KOPT-K1 (cell line): ENCODE results near the gene ZNF513.
"Not testable (repeated sequence)": the region's sequence is repeated elsewhere in the genome, so short reads cannot be mapped to it uniquely, and the experiment has no call there.

ENCODE experiments used
- H3K27ac ChIP-seq: fragments of 200-600 bp; sonication (generic); 2 replicates; pipeline ENCODE4 v1.5.1; 2016; ENCODE audit warnings: antibody characterized with exemption, mild to moderate bottlenecking, low read depth, low read length; ENCODE audit not compliant: poor library complexity, severe bottlenecking
- H3K36me3 ChIP-seq: fragments of 200-600 bp; sonication (generic); 2 replicates; pipeline ENCODE4 v1.5.1; 2017; ENCODE audit warnings: antibody characterized with exemption, mild to moderate bottlenecking, low read length, moderate library complexity; ENCODE audit not compliant: insufficient read depth
- H3K9me3 ChIP-seq: fragments of 200-600 bp; sonication (generic); 2 replicates; pipeline ENCODE4 v1.5.1; 2017; ENCODE audit warnings: antibody characterized with exemption, low read length, mild to moderate bottlenecking; ENCODE audit not compliant: insufficient read depth, poor library complexity, severe bottlenecking

Gene ZNF513, protein sequence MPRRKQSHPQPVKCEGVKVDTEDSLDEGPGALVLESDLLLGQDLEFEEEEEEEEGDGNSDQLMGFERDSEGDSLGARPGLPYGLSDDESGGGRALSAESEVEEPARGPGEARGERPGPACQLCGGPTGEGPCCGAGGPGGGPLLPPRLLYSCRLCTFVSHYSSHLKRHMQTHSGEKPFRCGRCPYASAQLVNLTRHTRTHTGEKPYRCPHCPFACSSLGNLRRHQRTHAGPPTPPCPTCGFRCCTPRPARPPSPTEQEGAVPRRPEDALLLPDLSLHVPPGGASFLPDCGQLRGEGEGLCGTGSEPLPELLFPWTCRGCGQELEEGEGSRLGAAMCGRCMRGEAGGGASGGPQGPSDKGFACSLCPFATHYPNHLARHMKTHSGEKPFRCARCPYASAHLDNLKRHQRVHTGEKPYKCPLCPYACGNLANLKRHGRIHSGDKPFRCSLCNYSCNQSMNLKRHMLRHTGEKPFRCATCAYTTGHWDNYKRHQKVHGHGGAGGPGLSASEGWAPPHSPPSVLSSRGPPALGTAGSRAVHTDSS

DNA sequence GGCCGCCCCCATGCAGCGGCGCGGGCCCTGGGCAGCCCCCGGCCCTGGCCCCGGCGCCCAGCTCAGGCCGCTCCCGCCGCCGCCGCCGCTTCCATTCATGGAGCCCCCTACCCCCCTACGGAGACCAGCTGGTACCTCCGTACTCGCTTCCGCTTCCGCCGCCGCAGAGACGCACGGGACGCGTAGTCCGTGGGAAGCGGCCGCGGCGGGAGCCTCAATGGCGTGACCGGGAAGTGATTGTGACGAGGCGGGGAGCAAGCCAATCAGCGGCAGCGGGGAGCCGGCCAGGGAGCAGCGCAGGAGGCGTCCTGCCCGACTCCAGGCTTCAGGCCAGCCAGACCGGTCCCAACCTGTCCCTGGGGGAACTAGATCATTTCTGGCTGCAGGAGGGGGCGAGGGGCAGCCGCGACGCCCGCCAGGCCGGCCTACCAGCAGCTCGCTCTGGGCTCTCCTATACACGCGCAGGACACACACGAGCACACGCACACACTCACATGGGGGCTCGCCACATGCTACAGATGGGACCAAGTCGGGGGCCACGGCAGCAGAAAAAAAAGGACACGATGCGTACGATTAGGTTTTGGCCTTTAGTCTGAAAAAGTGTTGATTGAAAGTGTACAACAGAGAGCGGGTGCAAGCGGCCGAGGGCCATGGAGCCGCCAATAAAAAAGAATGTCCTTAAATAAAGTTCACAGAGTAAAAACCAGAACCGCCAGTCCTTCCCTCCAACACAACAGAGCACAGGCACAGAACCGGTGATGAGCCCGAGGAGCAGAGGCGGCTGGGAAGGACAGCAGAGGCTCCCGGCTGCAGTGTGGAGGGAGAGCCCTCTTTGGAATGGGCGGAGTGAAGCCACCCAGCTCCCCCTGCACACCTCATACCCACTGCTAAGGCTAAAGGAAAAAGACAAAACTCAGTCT lies at the start of gene ZNF513:
Gene ZNF513 (minus strand): TSS at position 109 of the 920 bp plus-strand sequence. CDS start 208 bp downstream, outside the sequence.
- Histone ChIP-seq H3K36me3 (peaks cover 84% of the 10 kb centered on the region), H3K27ac (peak within 1 kb of the TSS; percentile 82), H3K9me3 (no peaks in the 10 kb centered on the region)

DNA sequence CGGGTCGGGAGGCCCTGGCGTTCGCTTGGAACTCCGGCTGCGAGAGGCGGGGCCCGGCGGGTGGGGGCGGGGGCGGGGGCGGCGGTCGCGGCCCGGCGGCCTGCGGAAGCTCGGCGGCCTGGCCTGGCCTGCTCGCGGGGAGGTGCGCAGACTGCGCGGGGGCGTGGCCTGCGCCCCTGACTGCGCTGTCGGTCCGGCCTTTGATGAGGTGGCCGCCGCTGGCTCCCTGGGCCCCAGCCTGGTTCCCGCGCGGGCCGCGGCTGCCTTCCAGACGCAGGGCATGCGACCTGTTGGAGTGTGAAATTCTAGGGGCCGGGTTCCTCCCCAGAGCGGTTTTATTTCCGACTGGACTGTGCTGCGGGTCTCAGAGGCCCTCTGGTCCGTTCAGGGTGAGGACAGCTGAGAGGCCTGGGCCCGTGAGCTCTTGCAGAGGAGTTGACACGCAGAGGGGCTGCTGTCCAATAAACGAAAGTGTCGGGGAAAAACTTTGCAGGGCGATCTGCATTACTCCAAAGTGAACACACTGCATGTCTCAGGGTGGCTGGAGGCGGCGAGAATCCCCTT lies 48.5 kb upstream of the ZNF513 start:
- peaks cover 22% of the 10 kb centered on the region for H3K36me3 ChIP-seq
- peak overlapping the region; percentile 88 for H3K27ac ChIP-seq
- H3K9me3 ChIP-seq, result no peaks in the 10 kb centered on the region

DNA sequence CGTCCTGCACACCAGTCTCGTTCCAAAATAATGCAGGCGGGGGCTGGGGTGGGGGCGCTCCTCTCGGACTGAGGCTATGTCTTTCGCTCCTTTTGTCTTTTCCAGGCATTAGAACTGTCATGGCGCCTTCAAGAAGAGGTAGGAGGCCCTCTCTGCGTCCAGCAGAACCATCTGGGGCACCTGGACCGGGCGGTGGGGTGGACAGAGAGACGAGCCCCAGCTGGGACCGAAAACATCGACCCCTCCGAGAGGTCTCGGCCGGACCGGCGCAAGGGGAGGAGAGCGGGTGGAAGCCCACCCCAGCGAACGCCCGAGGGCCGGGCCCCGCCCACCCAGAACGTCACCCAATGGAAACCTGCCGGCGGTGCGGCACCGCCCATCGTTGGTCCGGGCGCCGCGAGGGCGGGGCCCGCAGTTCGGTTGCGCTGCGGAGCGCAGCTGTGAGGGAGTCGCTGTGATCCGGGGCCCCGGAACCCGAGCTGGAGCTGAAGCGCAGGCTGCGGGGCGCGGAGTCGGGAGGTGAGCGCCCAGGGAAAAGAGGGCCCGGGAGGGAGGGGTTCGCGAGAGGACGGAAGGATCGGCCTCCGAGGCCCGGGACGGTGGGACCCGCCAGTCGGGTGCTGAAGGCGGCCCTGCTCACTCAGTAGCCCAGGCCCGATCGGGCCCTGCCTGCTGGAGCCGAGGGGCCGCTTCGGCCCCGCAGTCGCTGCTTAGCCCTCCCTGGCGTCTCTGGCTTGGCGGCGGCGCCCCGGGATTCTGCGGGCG lies 47.9 kb upstream of the ZNF513 start, which contains the start of gene NRBP1:
Gene NRBP1 (plus strand): TSS at position 419 of the 765 bp plus-strand sequence. CDS start 4,643 bp downstream, outside the sequence.
- H3K27ac ChIP-seq, result peak within 1 kb of the TSS; percentile 88
- H3K36me3 ChIP-seq, result peaks cover 16% of the 10 kb centered on the region
- no peaks in the 10 kb centered on the region for H3K9me3 ChIP-seq

DNA sequence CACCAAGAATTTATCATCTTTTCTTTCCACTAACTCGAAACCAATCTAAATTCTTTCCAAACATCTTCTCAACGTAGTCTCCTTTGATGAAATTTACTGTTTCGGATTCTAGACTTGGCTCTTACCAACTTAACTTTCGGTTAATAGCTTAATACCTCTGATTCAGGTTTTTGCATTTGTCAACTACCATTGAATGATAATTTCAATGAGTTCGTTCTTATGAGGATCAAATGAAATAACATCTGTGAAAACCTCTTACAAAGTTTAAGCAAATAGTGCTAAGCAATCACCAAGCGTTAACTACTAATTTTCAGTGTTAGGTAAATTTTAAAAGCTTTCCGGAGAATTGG lies 47.3 kb upstream of the ZNF513 start:
- Histone ChIP-seq H3K9me3 (no peaks in the 10 kb centered on the region), H3K27ac (peak overlapping the region; percentile 88), H3K36me3 (peaks cover 10% of the 10 kb centered on the region; the same call in 1 of the 2 replicates)

DNA sequence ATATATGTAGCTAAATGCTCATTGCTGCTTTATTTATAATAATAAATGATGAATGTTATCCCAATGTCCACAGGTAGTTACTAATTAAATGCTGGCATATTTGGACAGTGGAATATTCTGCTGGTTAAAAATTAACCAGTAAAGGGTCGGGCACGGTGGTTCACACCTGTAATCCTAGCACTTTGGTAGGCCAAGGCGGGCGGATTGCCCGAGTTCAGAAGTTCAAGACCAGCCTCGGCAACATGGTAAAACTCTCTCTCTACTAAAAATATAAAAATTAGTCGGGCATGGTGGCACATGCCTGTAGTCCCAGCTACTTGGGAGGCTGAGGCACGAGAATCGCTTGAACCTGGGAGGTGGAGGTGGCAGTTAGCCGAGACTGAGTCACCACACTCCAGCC lies 44.5 kb upstream of the ZNF513 start:
- not testable (repeated sequence) for H3K9me3 ChIP-seq, H3K36me3 ChIP-seq, H3K27ac ChIP-seq

DNA sequence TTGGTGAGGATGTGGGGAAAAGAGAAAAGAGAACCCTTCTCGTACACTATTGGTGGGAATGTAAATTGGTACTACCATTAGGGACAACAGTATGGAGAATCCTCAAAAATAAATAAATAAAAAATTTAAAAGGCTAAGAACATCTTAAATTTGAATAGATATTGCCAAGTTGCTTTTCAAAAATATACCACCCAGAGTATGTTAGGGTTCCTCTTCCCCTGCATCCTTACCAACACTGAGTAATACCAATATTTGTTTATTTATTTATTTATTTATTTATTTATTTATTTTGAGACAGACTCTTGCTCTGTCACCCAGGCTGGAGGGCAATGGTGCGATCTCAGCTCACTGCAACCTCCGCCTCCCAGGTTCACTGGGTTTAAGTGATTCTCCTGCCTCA lies 42.4 kb upstream of the ZNF513 start:
- Histone ChIP-seq H3K9me3 (no peaks in the 10 kb centered on the region), H3K36me3 (no peaks in the 10 kb centered on the region), H3K27ac (no peak overlapping the region)

DNA sequence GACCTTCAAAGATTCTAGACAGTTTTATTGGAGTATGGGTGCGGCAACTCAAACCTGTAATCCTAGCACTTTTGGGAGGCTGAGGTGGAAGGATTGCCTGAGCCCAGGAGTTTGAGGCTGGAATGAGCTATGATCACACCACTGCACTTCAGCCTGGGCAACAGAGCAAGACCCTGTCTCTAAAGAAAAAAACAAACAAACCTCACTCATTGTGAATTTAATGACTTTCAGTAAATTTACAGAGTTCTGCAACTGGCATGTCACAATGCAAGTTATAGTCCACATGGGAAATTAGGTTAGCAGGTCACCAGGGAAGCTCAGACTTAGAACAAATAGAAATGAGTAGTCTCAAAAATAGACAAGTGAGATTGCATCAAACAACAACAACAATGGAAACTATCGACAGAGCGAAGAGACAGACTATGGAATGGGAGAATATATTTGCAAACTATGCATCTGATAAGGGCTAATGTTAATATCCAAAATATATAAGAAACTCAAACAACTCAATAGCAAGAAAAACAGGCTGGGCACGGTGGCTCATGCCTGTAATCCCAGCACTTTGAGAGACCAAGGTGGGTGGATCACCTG lies 41.2 kb upstream of the ZNF513 start:
- Histone ChIP-seq H3K9me3 (no peaks in the 10 kb centered on the region), H3K27ac (no peak overlapping the region), H3K36me3 (no peaks in the 10 kb centered on the region)

DNA sequence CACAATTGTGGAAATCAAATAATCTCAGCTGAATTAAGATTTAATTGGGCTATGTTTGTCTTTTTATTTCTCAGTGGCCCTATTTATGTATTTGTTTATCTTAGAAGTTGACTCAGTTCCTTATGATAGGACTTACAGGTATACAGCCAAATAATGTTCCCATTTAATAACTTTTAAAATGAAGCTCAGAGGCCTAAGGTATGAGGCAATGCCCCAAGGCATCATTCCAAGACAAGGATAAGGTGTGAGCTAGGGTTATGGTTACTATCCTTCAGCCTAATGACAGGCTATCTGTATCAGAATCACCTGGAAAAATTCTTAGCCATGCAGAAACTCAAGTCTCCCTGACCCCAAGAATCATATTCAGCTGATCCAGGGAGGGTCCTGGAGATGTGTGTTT lies 40.5 kb upstream of the ZNF513 start:
- no peaks in the 10 kb centered on the region for H3K36me3 ChIP-seq
- no peak overlapping the region for H3K27ac ChIP-seq
- H3K9me3 ChIP-seq, result no peaks in the 10 kb centered on the region

DNA sequence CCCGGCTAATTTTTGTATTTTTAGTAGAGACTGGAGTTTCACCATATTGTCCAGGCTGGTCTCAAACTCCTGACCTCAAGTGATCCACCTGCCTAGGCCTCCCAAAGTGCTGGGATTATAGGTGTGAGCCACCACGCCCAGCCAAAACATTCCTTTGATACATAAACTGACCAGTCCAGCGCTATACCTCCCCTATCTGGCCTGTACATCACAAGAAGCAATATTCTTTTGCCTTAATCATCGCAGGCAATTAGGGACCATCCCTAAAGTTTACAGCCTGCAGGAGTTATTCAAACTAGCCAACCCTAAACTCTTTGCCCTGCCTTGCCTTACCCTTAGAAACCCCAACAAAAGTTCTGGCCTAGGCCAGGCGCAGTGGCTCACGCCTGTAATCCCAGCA lies 35.6 kb upstream of the ZNF513 start:
- Histone ChIP-seq H3K9me3 (no peaks in the 10 kb centered on the region), H3K27ac (no peak overlapping the region), H3K36me3 (no peaks in the 10 kb centered on the region)

DNA sequence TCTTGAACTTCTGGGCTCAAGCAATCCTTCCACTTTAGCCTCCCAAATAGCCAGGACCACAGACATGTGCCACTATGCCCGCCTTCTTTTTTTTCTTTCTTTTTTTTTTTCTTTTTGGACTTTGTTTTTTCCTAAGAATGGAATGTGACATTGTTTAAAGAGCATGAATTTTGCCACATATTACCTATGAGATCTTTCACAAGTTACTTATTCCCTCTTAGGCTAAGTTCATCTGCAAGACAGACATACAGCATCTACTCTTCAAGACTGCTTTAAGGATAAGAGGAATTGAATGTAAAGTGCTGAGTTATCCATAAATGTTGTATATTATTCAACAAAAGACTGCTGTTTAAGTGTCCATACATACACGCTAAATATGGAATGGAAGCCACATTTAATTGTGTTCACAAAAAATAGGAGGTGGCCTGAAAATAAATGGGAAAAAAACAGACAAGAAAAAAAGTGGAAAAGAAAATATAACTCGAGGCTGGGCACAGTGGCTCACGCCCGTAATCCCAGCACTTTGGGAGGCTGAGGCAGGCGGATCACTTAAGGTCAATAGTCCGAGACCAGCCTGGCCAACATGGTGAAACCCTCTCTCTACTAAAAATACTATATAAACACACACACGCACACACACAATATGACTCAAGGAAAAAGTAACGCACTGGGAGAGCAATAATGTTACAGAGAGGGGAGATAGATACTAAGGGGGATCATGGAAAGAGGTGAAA lies 32.1 kb upstream of the ZNF513 start:
- Histone ChIP-seq H3K36me3 (peaks cover 2% of the 10 kb centered on the region; the same call in 1 of the 2 replicates), H3K27ac (no peak overlapping the region), H3K9me3 (no peaks in the 10 kb centered on the region)

DNA sequence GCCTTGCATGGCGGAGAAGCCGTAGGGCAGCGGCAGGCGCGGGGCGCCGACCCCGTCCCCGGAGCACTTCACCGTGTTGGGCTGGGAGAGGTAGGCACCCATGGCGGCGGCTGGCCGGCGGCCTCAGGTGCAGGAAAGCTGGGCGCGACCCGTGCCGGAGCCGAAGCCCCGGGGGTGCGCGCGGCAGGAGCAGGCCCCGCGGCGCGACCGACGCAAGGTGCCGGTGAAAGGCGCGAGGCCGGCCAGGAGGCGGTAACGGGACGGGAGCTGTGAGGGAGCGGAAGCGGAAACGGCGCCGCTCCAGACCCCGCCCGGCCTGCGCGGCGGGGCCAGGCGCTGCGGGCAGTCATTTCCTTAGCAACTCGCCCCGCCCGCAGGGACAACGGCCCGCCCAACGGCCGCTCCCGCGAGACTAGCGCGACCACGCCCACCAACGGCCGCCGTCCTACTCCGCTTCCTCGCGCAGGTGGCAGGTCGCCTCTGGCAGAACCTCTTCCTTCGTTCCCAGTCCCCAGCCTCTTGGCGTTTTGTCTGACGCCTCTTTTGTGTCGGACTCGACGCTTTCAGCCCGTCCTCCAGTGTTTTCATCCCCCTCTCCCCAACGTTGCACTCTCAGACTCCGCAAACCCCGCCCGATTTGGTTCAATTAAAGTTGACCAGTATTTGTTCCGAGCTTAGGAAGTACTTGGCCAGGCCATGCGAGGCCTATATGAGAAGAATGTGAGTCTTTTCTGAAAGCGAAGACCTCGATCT lies 29.0 kb upstream of the ZNF513 start, which contains the start of gene PPM1G:
Gene PPM1G (minus strand): TSS at position 271 of the 753 bp plus-strand sequence. CDS start 169 bp downstream, at position 102.
- Histone ChIP-seq H3K9me3 (no peaks in the 10 kb centered on the region), H3K27ac (peak within 1 kb of the TSS; percentile 83)

DNA sequence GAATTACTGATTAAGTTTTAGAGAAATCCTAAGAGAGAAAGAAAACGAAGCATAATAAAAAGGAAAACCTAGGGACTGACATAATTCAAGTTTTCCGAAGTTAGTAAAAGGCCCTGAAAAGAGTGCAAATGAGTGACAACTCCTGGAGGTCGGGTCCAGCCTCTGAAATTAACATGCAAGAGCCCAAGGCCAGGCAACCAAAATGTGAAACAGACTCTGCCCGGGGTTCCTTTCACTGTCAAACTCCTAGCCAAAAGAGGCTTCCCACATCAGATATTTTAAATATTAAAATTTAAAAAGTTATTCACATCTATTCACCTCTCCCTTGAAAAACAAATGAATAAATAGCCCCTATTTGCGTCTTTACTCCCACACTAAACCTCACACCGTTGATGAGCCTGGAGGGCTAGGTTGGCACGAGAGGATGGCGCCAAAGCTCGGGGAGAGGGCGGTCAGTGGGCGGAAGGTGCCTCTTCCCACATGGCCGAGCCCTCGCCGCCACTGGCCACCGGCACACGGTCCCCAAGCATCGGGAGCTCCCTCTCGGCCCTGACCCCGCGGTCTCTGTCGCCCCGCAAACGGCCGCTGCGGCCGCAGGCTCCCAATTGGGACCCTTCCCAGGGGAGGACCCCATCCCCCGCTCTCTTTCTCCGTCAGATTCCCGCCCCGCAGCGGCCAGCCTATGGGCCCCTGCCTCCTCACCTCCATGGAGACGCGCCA lies 28.2 kb upstream of the ZNF513 start:
- Histone ChIP-seq H3K27ac (peak overlapping the region; percentile 83), H3K36me3 (peaks cover 37% of the 10 kb centered on the region), H3K9me3 (no peaks in the 10 kb centered on the region)

More for the DNA sequence above, 29.0 kb upstream of the ZNF513 start, which contains the start of gene PPM1G:
- H3K36me3 ChIP-seq, result peaks cover 29% of the 10 kb centered on the region
